ENCODE data around the gene RPGRIP1.
"Not testable (repeated sequence)": the region's sequence is repeated elsewhere in the genome, so short reads cannot be mapped to it uniquely, and the experiment has no call there.

The RPGRIP1 gene

DNA sequence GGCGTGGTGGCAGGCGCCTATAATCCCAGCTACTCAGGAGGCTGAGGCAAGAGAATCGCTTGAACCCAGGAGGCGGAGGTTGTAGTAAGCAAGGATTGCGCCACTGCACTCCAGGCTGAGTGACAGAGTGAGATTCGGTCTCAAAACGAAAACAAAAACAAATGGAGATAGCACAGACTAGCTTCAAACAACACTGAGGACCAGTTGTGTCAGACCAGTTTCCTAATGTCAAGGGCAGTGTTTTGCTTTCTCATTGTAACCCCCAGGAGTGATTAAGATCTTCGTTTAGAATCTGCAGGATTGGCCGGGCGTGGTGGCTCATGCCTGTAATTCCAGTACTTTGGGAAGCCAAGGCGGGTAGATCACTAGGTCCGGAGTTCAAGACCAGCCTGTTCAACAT lies 18.5 kb downstream of the RPGRIP1 start:
- TF ChIP-seq, protein P1, sequence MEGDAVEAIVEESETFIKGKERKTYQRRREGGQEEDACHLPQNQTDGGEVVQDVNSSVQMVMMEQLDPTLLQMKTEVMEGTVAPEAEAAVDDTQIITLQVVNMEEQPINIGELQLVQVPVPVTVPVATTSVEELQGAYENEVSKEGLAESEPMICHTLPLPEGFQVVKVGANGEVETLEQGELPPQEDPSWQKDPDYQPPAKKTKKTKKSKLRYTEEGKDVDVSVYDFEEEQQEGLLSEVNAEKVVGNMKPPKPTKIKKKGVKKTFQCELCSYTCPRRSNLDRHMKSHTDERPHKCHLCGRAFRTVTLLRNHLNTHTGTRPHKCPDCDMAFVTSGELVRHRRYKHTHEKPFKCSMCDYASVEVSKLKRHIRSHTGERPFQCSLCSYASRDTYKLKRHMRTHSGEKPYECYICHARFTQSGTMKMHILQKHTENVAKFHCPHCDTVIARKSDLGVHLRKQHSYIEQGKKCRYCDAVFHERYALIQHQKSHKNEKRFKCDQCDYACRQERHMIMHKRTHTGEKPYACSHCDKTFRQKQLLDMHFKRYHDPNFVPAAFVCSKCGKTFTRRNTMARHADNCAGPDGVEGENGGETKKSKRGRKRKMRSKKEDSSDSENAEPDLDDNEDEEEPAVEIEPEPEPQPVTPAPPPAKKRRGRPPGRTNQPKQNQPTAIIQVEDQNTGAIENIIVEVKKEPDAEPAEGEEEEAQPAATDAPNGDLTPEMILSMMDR (IDR thresholded peaks at IDR 0.05; ENCODE audit: low read depth, low read length), result no peak
- TF ChIP-seq, protein P2, sequence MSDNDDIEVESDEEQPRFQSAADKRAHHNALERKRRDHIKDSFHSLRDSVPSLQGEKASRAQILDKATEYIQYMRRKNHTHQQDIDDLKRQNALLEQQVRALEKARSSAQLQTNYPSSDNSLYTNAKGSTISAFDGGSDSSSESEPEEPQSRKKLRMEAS (IDR thresholded peaks at IDR 0.05; ENCODE audit: low read depth, low read length), result no peak
- TF ChIP-seq POLR2A (IDR thresholded peaks at IDR 0.05; ENCODE audit: extremely low read depth, insufficient read length), result no peak
- TF ChIP-seq MYC (IDR thresholded peaks at IDR 0.05; ENCODE audit: low read depth, low read length), result no peak
- no peak for DNase-seq (ENCODE audit: low read depth)
- no peak overlapping the region for H3K4me3 ChIP-seq (ENCODE audit: low read depth, low read length)

DNA sequence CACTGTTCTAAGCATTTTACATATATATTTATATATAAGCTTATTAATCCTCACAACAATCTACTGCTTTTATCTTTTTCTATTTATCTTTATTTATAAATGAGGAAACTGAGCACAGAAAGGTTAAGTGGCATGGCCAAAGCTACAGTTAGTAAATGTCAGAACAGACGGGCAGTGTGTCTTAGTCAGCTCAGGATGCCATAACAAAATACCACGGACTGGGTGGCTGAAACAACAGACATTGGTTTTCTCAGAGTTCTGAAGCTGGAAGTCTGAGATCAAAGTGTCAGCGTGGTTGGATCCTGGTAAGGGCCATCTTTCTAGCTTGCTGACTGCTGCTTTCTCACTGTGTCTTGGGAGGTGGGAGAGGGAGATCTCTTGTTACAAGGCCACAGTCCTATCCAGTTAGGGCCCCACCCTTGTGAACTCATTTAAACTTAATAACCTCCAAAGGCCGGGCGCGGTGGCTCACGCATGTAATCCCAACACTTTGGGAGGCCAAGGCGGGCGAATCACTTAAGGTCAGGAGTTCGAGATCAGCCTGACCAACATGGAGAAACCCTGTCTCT lies 19.8 kb downstream of the RPGRIP1 start:
- no peak overlapping the region for H3K4me3 ChIP-seq (ENCODE audit: low read depth, low read length)
- DNase-seq (ENCODE audit: low read depth), result no peak
- no peak for TF ChIP-seq POLR2A (IDR thresholded peaks at IDR 0.05; ENCODE audit: extremely low read depth, insufficient read length)
- TF ChIP-seq, protein P1 (IDR thresholded peaks at IDR 0.05; ENCODE audit: low read depth, low read length), result no peak
- no peak for TF ChIP-seq MYC (IDR thresholded peaks at IDR 0.05; ENCODE audit: low read depth, low read length)
- TF ChIP-seq, protein P2 (IDR thresholded peaks at IDR 0.05; ENCODE audit: low read depth, low read length), result no peak

DNA sequence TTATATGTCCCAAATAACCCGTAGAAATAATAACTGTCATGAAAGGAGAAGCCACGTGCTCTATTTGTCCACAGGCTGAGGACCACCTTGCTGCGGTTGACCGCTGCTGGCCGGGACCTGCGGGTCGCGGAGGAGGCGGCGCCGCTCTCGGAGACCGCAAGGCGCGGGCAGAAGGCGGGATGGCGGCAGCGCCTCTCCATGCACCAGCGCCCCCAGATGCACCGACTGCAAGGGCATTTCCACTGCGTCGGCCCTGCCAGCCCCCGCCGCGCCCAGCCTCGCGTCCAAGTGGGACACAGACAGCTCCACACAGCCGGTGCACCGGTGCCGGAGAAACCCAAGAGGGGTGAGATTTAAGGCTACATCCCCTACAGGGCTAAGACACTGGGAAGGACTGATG lies 21.0 kb downstream of the RPGRIP1 start:
- DNase-seq (ENCODE audit: low read depth), result peak; percentile 69
- peak overlapping the region; percentile 8 for H3K4me3 ChIP-seq (ENCODE audit: low read depth, low read length)

DNA sequence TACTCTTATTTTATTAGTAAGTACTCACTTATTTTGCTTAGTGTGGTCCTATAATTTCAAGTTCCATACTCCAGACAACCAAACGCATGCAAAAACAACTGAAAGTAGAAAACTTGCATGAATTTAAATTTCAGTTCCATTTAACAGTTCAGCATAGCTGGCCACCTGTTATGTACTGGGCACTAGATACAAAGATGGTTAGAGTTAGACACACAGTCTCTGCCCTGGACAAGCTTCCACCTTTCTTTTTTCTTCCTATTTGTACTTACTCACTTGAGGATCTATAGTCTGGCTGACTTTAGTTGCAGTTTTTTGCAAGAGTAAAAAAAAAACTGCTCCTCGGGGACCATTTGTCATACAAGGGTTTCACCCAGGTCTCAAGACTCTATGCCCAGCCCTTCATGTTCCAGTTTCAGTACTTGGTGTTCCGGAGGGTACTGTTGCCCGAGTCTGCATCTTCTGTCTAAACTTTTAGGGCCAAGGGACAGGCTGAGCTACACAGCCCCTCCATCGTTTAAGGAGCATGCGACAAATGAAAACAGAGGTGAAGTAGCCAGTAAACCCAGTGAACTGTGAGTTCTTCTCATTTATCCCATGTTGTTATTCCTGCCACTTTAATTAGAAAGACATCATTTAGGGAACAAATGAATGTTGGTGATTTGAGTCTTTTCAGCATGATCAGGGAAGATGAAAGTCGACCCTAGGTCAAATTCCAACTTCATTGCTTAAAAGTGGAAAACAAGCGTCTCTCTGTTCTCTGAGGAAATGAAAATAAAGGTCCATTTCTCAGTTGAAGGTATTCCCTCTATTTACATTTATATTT lies 22.3 kb downstream of the RPGRIP1 start:
- peak; percentile 27 for DNase-seq (ENCODE audit: low read depth)
- no peak overlapping the region for H3K4me3 ChIP-seq (ENCODE audit: low read depth, low read length)
- TF ChIP-seq, protein P1 (IDR thresholded peaks at IDR 0.05; ENCODE audit: low read depth, low read length), result no peak
- TF ChIP-seq POLR2A (IDR thresholded peaks at IDR 0.05; ENCODE audit: extremely low read depth, insufficient read length) (no peak), MYC (IDR thresholded peaks at IDR 0.05; ENCODE audit: low read depth, low read length) (no peak)
- TF ChIP-seq, protein P2 (IDR thresholded peaks at IDR 0.05; ENCODE audit: low read depth, low read length), result no peak

More for the DNA sequence above, 21.0 kb downstream of the RPGRIP1 start:
- TF ChIP-seq, protein P1 (IDR thresholded peaks at IDR 0.05; ENCODE audit: low read depth, low read length), result no peak
- TF ChIP-seq MYC (IDR thresholded peaks at IDR 0.05; ENCODE audit: low read depth, low read length), result peak; percentile 75
- TF ChIP-seq, protein P2 (IDR thresholded peaks at IDR 0.05; ENCODE audit: low read depth, low read length), result peak; percentile 93

DNA sequence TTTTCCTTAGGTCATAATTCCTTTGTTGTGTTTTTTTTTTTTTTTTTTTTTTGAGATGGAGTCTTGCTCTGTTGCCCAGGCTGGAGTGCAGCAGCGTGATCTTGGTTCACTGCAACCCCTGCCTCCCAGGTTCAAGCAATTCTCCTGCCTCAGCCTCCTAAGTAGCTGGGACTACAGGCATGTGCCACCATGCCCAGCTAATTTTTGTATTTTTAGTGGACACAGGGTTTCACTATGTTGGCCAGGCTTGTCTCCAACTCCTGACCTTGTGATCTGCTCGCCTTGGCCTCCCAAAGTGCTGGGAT lies 22.9 kb downstream of the RPGRIP1 start:
- DNase-seq (ENCODE audit: low read depth), result not testable (repeated sequence)

DNA sequence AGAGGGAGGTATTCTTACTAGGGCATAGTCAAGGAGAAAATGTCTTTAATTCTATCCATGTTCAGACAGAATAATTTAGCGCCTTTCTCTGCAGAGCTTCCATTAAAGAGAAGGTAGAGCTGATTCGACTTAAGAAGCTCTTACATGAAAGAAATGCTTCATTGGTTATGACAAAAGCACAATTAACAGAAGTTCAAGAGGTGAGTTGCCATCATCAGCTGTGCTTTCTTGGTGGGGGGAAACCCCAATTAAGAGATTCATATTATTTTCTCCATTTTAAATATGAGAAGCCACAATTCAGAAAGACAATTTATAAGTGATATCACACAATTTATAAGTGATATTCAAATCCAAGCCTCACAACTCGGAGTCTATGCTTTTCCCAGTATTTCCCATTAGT lies 27.8 kb downstream of the RPGRIP1 start:
- TF ChIP-seq, protein P2 (IDR thresholded peaks at IDR 0.05; ENCODE audit: low read depth, low read length), result no peak
- TF ChIP-seq POLR2A (IDR thresholded peaks at IDR 0.05; ENCODE audit: extremely low read depth, insufficient read length) (no peak), MYC (IDR thresholded peaks at IDR 0.05; ENCODE audit: low read depth, low read length) (no peak)
- TF ChIP-seq, protein P1 (IDR thresholded peaks at IDR 0.05; ENCODE audit: low read depth, low read length), result no peak
- H3K4me3 ChIP-seq (ENCODE audit: low read depth, low read length), result no peak overlapping the region
- no peak for DNase-seq (ENCODE audit: low read depth)

More for the DNA sequence above, 22.9 kb downstream of the RPGRIP1 start:
- not testable (repeated sequence) for H3K4me3 ChIP-seq (ENCODE audit: low read depth, low read length)
